HG03066 (cell line): ENCODE results near the gene MAN2A1.
"Not testable (repeated sequence)": the region's sequence is repeated elsewhere in the genome, so short reads cannot be mapped to it uniquely, and the experiment has no call there.

Source experiments
- ATAC-seq: cut with Tn5 transposase; IDR thresholded peaks from one replicate; pipeline ENCODE4 v1.9.1; 2021; ENCODE audit warnings: low read depth; ENCODE audit not compliant: unreplicated experiment

Gene MAN2A1

GRCh38 chr5:109855056-109855455, 165.3 kb downstream of the MAN2A1 start:
- no peak for ATAC-seq

GRCh38 chr5:109857405-109858031, 167.8 kb downstream of the MAN2A1 start:
- ATAC-seq, result no peak

GRCh38 chr5:109859537-109859936, 169.8 kb downstream of the MAN2A1 start:
- no peak for ATAC-seq

GRCh38 chr5:109862301-109862700, 172.6 kb downstream of the MAN2A1 start:
- ATAC-seq, result no peak

GRCh38 chr5:109863752-109864151, 174.0 kb downstream of the MAN2A1 start:
- ATAC-seq, result no peak

- no peak for ATAC-seq
Observed at GRCh38 chr5:109865637-109866036, 175.9 kb downstream of the MAN2A1 start.

- ATAC-seq, result no peak
Observed at GRCh38 chr5:109866051-109866450, 176.3 kb downstream of the MAN2A1 start.

- ATAC-seq, result no peak
Observed at GRCh38 chr5:109868737-109869136, 179.0 kb downstream of the MAN2A1 start.

GRCh38 chr5:109873687-109874086, 184.0 kb downstream of the MAN2A1 start:
- no peak for ATAC-seq

- no peak for ATAC-seq
Observed at GRCh38 chr5:109874108-109874507, 184.4 kb downstream of the MAN2A1 start.

GRCh38 chr5:109876030-109876725, 186.5 kb downstream of the MAN2A1 start:
- ATAC-seq, result no peak

- no peak for ATAC-seq
Observed at GRCh38 chr5:109876941-109877669, 187.4 kb downstream of the MAN2A1 start.

GRCh38 chr5:109877670-109878045, 187.9 kb downstream of the MAN2A1 start:
- no peak for ATAC-seq

GRCh38 chr5:109878887-109879286, 189.2 kb downstream of the MAN2A1 start:
- ATAC-seq, result no peak

- no peak for ATAC-seq
Observed at GRCh38 chr5:109880907-109881685, 191.4 kb downstream of the MAN2A1 start.

- ATAC-seq, result no peak
Observed at GRCh38 chr5:109882546-109882945, 192.8 kb downstream of the MAN2A1 start.

GRCh38 chr5:109884676-109885075, 194.9 kb downstream of the MAN2A1 start:
- no peak for ATAC-seq

- no peak for ATAC-seq
Observed at GRCh38 chr5:109885205-109885604, 195.5 kb downstream of the MAN2A1 start.

GRCh38 chr5:109888989-109889388, 199.3 kb downstream of the MAN2A1 start:
- no peak for ATAC-seq

GRCh38 chr5:109893271-109893670, 203.5 kb downstream of the MAN2A1 start:
- ATAC-seq, result not testable (repeated sequence)
